ENCODE results near the gene ALKBH5.

ALKBH5 gene

GRCh38 chr17:18241229-18241871 is 57.7 kb downstream of the ALKBH5 start:
- H3K9me3 Mint-ChIP-seq, result no peaks in the 10 kb centered on the region
- no peak overlapping the region for H3K4me3 Mint-ChIP-seq
- peaks cover 8% of the 10 kb centered on the region for H3K36me3 Mint-ChIP-seq
- CTCF ChIA-PET, result no interaction called here
- no peaks in the 10 kb centered on the region for H3K27me3 Mint-ChIP-seq
- H3K27ac Mint-ChIP-seq, result no peak overlapping the region
- DNase-seq, result no peak
- no peaks in the 10 kb centered on the region for H3K4me1 Mint-ChIP-seq

- no peak overlapping the region for H3K27ac Mint-ChIP-seq
- no peaks in the 10 kb centered on the region for H3K9me3 Mint-ChIP-seq
- CTCF ChIA-PET, result no interaction called here
- H3K4me1 Mint-ChIP-seq, result peaks cover 5% of the 10 kb centered on the region
- H3K36me3 Mint-ChIP-seq, result peaks cover 22% of the 10 kb centered on the region
- no peak overlapping the region for H3K4me3 Mint-ChIP-seq
- H3K27me3 Mint-ChIP-seq, result no peaks in the 10 kb centered on the region
- no peak for DNase-seq
Measured at GRCh38 chr17:18245038-18245776, 61.6 kb downstream of the ALKBH5 start.

- no peaks in the 10 kb centered on the region for H3K27me3 Mint-ChIP-seq
- CTCF ChIA-PET, result no interaction called here
Measured at GRCh38 chr17:18246109-18246725, 62.6 kb downstream of the ALKBH5 start.

GRCh38 chr17:18246880-18247612 is 63.4 kb downstream of the ALKBH5 start:
- Mint-ChIP-seq H3K4me3 (no peak overlapping the region), H3K36me3 (peaks cover 36% of the 10 kb centered on the region), H3K27ac (no peak overlapping the region), H3K4me1 (peaks cover 5% of the 10 kb centered on the region), H3K27me3 (no peaks in the 10 kb centered on the region), H3K9me3 (no peaks in the 10 kb centered on the region)
- CTCF ChIA-PET, result interaction anchor here (1.1 to 1.6 kb wide), 2 partner anchors 9 to 14 kb away, joined by 4 to 5 read pairs; no protein-coding TSS in a partner anchor
- DNase-seq, result peak; percentile 56

More at GRCh38 chr17:18246109-18246725, 62.6 kb downstream of the ALKBH5 start:
- H3K36me3 Mint-ChIP-seq, result peaks cover 31% of the 10 kb centered on the region
- no peak for DNase-seq
- peaks cover 5% of the 10 kb centered on the region for H3K4me1 Mint-ChIP-seq
- no peak overlapping the region for H3K4me3 Mint-ChIP-seq
- no peaks in the 10 kb centered on the region for H3K9me3 Mint-ChIP-seq
- no peak overlapping the region for H3K27ac Mint-ChIP-seq

GRCh38 chr17:18247613-18248001 is 64.0 kb downstream of the ALKBH5 start:
- CTCF ChIA-PET, result interaction anchor here (1.1 to 1.6 kb wide), 2 partner anchors 10 to 15 kb away, joined by 4 to 5 read pairs; no protein-coding TSS in a partner anchor
- Mint-ChIP-seq H3K9me3 (no peaks in the 10 kb centered on the region), H3K36me3 (peaks cover 38% of the 10 kb centered on the region), H3K4me1 (peaks cover 5% of the 10 kb centered on the region), H3K27ac (no peak overlapping the region), H3K27me3 (no peaks in the 10 kb centered on the region), H3K4me3 (no peak overlapping the region)
- no peak for DNase-seq

GRCh38 chr17:18248300-18248731 is 64.7 kb downstream of the ALKBH5 start:
- Mint-ChIP-seq H3K4me3 (no peak overlapping the region), H3K27me3 (no peaks in the 10 kb centered on the region), H3K4me1 (peaks cover 5% of the 10 kb centered on the region), H3K36me3 (peaks cover 41% of the 10 kb centered on the region), H3K27ac (peak overlapping the region; percentile 20), H3K9me3 (no peaks in the 10 kb centered on the region)
- DNase-seq, result peak; percentile 81
- CTCF ChIA-PET, result interaction anchor here (0.8 to 1.7 kb wide), 4 partner anchors 8 to 72 kb away, joined by 3 to 6 read pairs (median 4); no protein-coding TSS in a partner anchor

- no peak overlapping the region for H3K4me3 Mint-ChIP-seq
- H3K27ac Mint-ChIP-seq, result peak overlapping the region; percentile 20
Measured at GRCh38 chr17:18248811-18249210, 65.2 kb downstream of the ALKBH5 start.

GRCh38 chr17:18250259-18250658 is 66.6 kb downstream of the ALKBH5 start:
- H3K27ac Mint-ChIP-seq, result no peak overlapping the region
- H3K36me3 Mint-ChIP-seq, result peaks cover 52% of the 10 kb centered on the region
- DNase-seq, result no peak
- H3K27me3 Mint-ChIP-seq, result no peaks in the 10 kb centered on the region
- no peaks in the 10 kb centered on the region for H3K9me3 Mint-ChIP-seq
- H3K4me1 Mint-ChIP-seq, result peaks cover 5% of the 10 kb centered on the region
- CTCF ChIA-PET, result no interaction called here
- no peak overlapping the region for H3K4me3 Mint-ChIP-seq

More at GRCh38 chr17:18248811-18249210, 65.2 kb downstream of the ALKBH5 start:
- Mint-ChIP-seq H3K36me3 (peaks cover 44% of the 10 kb centered on the region), H3K4me1 (peaks cover 5% of the 10 kb centered on the region), H3K27me3 (no peaks in the 10 kb centered on the region), H3K9me3 (no peaks in the 10 kb centered on the region)
- no peak for DNase-seq
- CTCF ChIA-PET, result interaction anchor here (0.6 to 1.7 kb wide), 5 partner anchors 8 to 164 kb away, joined by 3 to 6 read pairs (median 4); no protein-coding TSS in a partner anchor

GRCh38 chr17:18250708-18251107 is 67.1 kb downstream of the ALKBH5 start:
- no peak overlapping the region for H3K27ac Mint-ChIP-seq
- CTCF ChIA-PET, result no interaction called here
- H3K27me3 Mint-ChIP-seq, result no peaks in the 10 kb centered on the region

GRCh38 chr17:18251204-18251603 is 67.6 kb downstream of the ALKBH5 start:
- H3K27me3 Mint-ChIP-seq, result no peaks in the 10 kb centered on the region
- peaks cover 9% of the 10 kb centered on the region for H3K4me1 Mint-ChIP-seq
- H3K9me3 Mint-ChIP-seq, result no peaks in the 10 kb centered on the region
- H3K27ac Mint-ChIP-seq, result no peak overlapping the region
- no peak for DNase-seq
- no peak overlapping the region for H3K4me3 Mint-ChIP-seq
- CTCF ChIA-PET, result no interaction called here
- H3K36me3 Mint-ChIP-seq, result peaks cover 49% of the 10 kb centered on the region

More at GRCh38 chr17:18250708-18251107, 67.1 kb downstream of the ALKBH5 start:
- Mint-ChIP-seq H3K9me3 (no peaks in the 10 kb centered on the region), H3K4me3 (no peak overlapping the region), H3K4me1 (peaks cover 5% of the 10 kb centered on the region), H3K36me3 (peaks cover 49% of the 10 kb centered on the region)
- no peak for DNase-seq

- Mint-ChIP-seq H3K27me3 (no peaks in the 10 kb centered on the region), H3K4me3 (no peak overlapping the region), H3K36me3 (peaks cover 47% of the 10 kb centered on the region), H3K9me3 (no peaks in the 10 kb centered on the region), H3K4me1 (peaks cover 17% of the 10 kb centered on the region), H3K27ac (no peak overlapping the region)
- CTCF ChIA-PET, result no interaction called here
- DNase-seq, result no peak
Measured at GRCh38 chr17:18252160-18252559, 68.5 kb downstream of the ALKBH5 start.

- H3K4me1 Mint-ChIP-seq, result peaks cover 19% of the 10 kb centered on the region
- no peaks in the 10 kb centered on the region for H3K9me3 Mint-ChIP-seq
- H3K4me3 Mint-ChIP-seq, result no peak overlapping the region
- DNase-seq, result no peak
- H3K36me3 Mint-ChIP-seq, result peaks cover 44% of the 10 kb centered on the region
- no peaks in the 10 kb centered on the region for H3K27me3 Mint-ChIP-seq
- CTCF ChIA-PET, result no interaction called here
- no peak overlapping the region for H3K27ac Mint-ChIP-seq
Measured at GRCh38 chr17:18253187-18253884, 69.7 kb downstream of the ALKBH5 start.

GRCh38 chr17:18253947-18254821 is 70.6 kb downstream of the ALKBH5 start:
- Mint-ChIP-seq H3K4me1 (peaks cover 23% of the 10 kb centered on the region), H3K27me3 (no peaks in the 10 kb centered on the region), H3K36me3 (peaks cover 40% of the 10 kb centered on the region), H3K4me3 (no peak overlapping the region), H3K9me3 (no peaks in the 10 kb centered on the region), H3K27ac (no peak overlapping the region)
- no peak for DNase-seq
- CTCF ChIA-PET, result no interaction called here

All from activated naive CD4-positive, alpha-beta T cell treated with anti-CD3 and anti-CD28 coated beads, Interleukin-2, amount 10 ng/mL, durations not matched to agents 7 days and 5 days (primary cell).